SK-N-SH treated with all-trans-retinoic acid at 6 μM for 48 hours (cell line): ENCODE data around the gene CCDC34.

Experiments used
- OSR1 ChIP-seq: fragments of 250-450 bp; sonication (Bioruptor Pico); IDR thresholded peaks from 2 replicates; pipeline ENCODE4 v1.8.0; 2022; ENCODE audit warnings: moderate library complexity, mild to moderate bottlenecking, inconsistent platforms
- RARB ChIP-seq: fragments of 250-450 bp; sonication (Bioruptor Pico); IDR thresholded peaks from 2 replicates; pipeline ENCODE4 v1.8.0; 2021; ENCODE audit warnings: mild to moderate bottlenecking, moderate library complexity
- ZNF70 ChIP-seq: fragments of 450-650 bp; formaldehyde crosslinking; IDR thresholded peaks from 2 replicates; pipeline ENCODE4 v1.5.0; 2020; ENCODE audit warnings: mild to moderate bottlenecking, moderate library complexity
- TF ChIP-seq, protein P1 (sequence below): fragments of 250-450 bp; sonication (Bioruptor Pico); IDR thresholded peaks from 2 replicates; pipeline ENCODE4 v1.8.0; 2020; ENCODE audit warnings: mild to moderate bottlenecking, moderate library complexity, borderline replicate concordance

DNA sequence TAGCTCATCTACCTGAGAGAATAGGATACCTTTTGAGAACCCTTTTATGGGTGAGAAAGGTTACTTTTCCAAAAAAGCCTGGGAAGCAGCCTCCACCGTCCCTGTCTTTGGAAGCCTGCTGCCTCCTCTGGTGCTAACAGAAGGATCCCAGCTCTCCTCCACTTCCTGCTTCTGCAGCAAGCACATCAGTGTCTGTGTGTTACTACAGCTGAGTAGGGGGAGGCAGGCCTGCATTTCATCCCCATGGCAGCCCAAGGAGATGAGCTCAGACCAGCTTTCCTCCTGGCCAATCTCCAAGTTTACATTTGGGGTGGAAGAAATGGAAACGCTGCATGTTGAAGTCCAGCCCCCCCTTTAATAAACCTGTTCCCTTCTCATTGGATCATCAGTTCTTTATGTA lies 7.4 kb upstream of the CCDC34 start:
- TF ChIP-seq OSR1 (CRISPR knock-in tag) (no peak), ZNF70 (CRISPR knock-in tag) (no peak), RARB (no peak)
- TF ChIP-seq, protein P1, sequence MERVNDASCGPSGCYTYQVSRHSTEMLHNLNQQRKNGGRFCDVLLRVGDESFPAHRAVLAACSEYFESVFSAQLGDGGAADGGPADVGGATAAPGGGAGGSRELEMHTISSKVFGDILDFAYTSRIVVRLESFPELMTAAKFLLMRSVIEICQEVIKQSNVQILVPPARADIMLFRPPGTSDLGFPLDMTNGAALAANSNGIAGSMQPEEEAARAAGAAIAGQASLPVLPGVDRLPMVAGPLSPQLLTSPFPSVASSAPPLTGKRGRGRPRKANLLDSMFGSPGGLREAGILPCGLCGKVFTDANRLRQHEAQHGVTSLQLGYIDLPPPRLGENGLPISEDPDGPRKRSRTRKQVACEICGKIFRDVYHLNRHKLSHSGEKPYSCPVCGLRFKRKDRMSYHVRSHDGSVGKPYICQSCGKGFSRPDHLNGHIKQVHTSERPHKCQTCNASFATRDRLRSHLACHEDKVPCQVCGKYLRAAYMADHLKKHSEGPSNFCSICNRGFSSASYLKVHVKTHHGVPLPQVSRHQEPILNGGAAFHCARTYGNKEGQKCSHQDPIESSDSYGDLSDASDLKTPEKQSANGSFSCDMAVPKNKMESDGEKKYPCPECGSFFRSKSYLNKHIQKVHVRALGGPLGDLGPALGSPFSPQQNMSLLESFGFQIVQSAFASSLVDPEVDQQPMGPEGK: no peak
